GM12878 (cell line): Measurements from ENCODE around the gene LPIN1. TPM values are rescaled to one million over a fixed set of nuclear protein-coding genes. Genes with fewer than 3 reads are reported as not detected.

Experiments
- ATF3 ChIP-seq: IDR thresholded peaks from 2 replicates; pipeline ENCODE4 v1.6.1; 2011; ENCODE audit warnings: low read depth, mild to moderate bottlenecking, low read length, moderate library complexity, borderline replicate concordance; ENCODE audit errors: extremely low read depth
- CTCF ChIP-seq, 3 experiments: IDR thresholded peaks in 2 of 3; conservative IDR thresholded peaks in 1 of 3; 2 replicates each; pipeline ENCODE4 v1.5.1; 2011; ENCODE audit warnings: low read depth in 3 of 3, low read length in 3 of 3, mild to moderate bottlenecking in 3 of 3, control low read depth in 2 of 3, moderate library complexity in 2 of 3, inconsistent platforms in 1 of 3, mixed read lengths in 1 of 3; ENCODE audit not compliant: control insufficient read depth in 2 of 3, insufficient read depth in 1 of 3; ENCODE audit errors: extremely low read depth in 1 of 3
- FOXK2 ChIP-seq: fragments of 450-650 bp; IDR thresholded peaks from 2 replicates; pipeline ENCODE4 v1.6.1; 2017; ENCODE audit warnings: mild to moderate bottlenecking, moderate library complexity
- NFYB ChIP-seq: IDR thresholded peaks from 2 replicates; pipeline ENCODE4 v1.6.1; 2011; ENCODE audit warnings: low read depth, mild to moderate bottlenecking, low read length, improper control_type of control experiment, moderate library complexity; ENCODE audit not compliant: insufficient read depth
- NR2C2 ChIP-seq: IDR thresholded peaks from 2 replicates; pipeline ENCODE4 v1.6.1; 2011; ENCODE audit warnings: borderline replicate concordance, low read depth; ENCODE audit not compliant: control insufficient read depth, insufficient read length
- NRF1 ChIP-seq: conservative IDR thresholded peaks from 2 replicates; pipeline ENCODE4 v1.6.1; 2011; ENCODE audit warnings: mild to moderate bottlenecking, low read depth, low read length, improper control_type of control experiment
- RAD21 ChIP-seq: IDR thresholded peaks from 2 replicates; pipeline ENCODE4 v1.6.1; 2011; ENCODE audit warnings: mild to moderate bottlenecking, low read depth, low read length, moderate library complexity; ENCODE audit not compliant: insufficient read depth
- RAD51 ChIP-seq: fragments of 450-650 bp; IDR thresholded peaks from 2 replicates; pipeline ENCODE4 v1.6.1; 2016; ENCODE audit warnings: moderate library complexity, mild to moderate bottlenecking, inconsistent platforms
- RB1 ChIP-seq: fragments of 450-650 bp; formaldehyde crosslinking; IDR thresholded peaks from 2 replicates; pipeline ENCODE4 v1.6.1; 2017; ENCODE audit warnings: mild to moderate bottlenecking, borderline replicate concordance
- RCOR1 ChIP-seq: conservative IDR thresholded peaks from 2 replicates; pipeline ENCODE4 v1.6.1; 2012; ENCODE audit warnings: low read depth, low read length, improper control_type of control experiment
- REST ChIP-seq: IDR thresholded peaks from 2 replicates; pipeline ENCODE4 v1.6.1; 2012; ENCODE audit warnings: mild to moderate bottlenecking, low read depth, low read length
- RUNX3 ChIP-seq: IDR thresholded peaks from 2 replicates; pipeline ENCODE4 v1.6.1; 2012; ENCODE audit warnings: low read length, inconsistent platforms
- YBX1 ChIP-seq: fragments of 450-650 bp; IDR thresholded peaks from 2 replicates; pipeline ENCODE4 v1.6.1; 2016; ENCODE audit warnings: antibody characterized with exemption
- YY1 ChIP-seq: IDR thresholded peaks from 2 replicates; pipeline ENCODE4 v1.6.1; 2011; ENCODE audit warnings: low read depth, mild to moderate bottlenecking, low read length
- ZBTB11 ChIP-seq: fragments of 450-650 bp; formaldehyde crosslinking; IDR thresholded peaks from 2 replicates; pipeline ENCODE4 v1.5.0; 2022; ENCODE audit warnings: mild to moderate bottlenecking, missing genetic modification characterization
- ZNF24 ChIP-seq: fragments of 450-650 bp; IDR thresholded peaks from 2 replicates; pipeline ENCODE4 v1.6.1; 2017; ENCODE audit warnings: antibody characterized with exemption, mild to moderate bottlenecking
- polyA plus RNA-seq, 11 experiments: library from polyadenylated mRNA; depleted of rRNA in 4 of 11; unstranded in 6 of 11; stranded (reverse) in 5 of 11; fragments of >200 nt; fragmentation: Nextera tagmentation in 4 of 11; fragmentation: Illumina TruSeq in 1 of 11; extraction: Ambion mirVana in 4 of 11; extraction: Trizol in 1 of 11; gene quantifications; 1 replicate in 1 of 11; 2 replicates in 10 of 11; pipeline versions ENCODE4 v1.2.1 to v1.2.3, GENCODE V29; 2011 to 2016; ENCODE audit warnings: inconsistent platforms in 2 of 11, missing spikeins in 2 of 11, low read depth in 1 of 11
- total RNA-seq, 4 experiments: library from RNA; depleted of rRNA in 3 of 4; stranded (reverse); fragments of >200 nt in 3 of 4; fragmentation: Illumina TruSeq in 1 of 4; extraction: Trizol in 1 of 4; gene quantifications; 2 replicates each; pipeline versions ENCODE4 v1.2.1 to v1.2.3, GENCODE V29; 2013 to 2021
- TF ChIP-seq, protein P1 (sequence below): IDR thresholded peaks from 2 replicates; pipeline ENCODE4 v1.6.1; 2011; ENCODE audit warnings: borderline replicate concordance, low read depth, mild to moderate bottlenecking, moderate library complexity, low read length; ENCODE audit not compliant: insufficient read depth, poor library complexity, severe bottlenecking

LPIN1 gene
- total and polyA plus RNA-seq, 10 of the 15 experiments (the other 5 are each of a cell fraction or from before 2014, with no cell fraction given): 18.8 to 82.5 (median 50.3) TPM

DNA sequence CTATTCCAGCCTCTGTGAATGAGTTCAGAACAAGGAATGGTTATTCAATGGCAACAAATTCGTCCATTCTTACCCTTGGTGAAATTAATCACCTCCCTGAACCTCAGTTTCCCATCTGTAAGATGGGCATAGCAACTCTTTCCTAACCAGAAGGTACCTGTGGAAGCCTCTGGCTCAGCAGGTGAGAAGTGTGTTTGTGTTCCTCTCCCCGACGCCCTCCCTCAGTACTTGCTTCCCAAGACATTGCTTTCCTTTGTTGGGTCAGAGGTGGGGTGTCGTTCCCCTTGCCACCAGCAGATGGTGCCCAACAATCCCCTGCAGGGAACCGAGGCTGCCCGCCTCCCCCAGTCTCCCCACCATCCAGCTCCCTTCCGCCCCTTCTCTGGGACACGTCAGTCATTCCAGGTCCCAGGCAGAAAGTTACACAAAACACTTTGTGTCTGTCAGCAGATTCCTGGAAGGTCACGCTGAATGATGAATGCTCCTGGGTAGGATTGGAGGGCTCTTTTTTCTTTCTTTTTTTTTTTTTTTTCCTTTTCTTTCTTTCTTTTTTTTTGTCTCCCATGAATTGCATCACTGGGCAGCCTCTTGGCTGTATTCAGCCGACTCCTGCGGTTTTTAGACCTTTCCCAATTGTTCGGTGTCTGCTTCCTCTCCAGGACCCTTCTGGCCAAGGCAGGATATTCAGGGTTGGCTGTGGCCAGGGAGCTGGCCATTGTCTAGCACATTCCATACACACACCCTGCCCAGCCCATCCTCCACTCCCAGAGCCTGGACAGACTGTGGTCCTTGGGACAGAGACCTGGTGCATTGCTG is 117.3 kb downstream of the LPIN1 start (continued):
- TF ChIP-seq REST (no peak), NR2C2 (no peak), NRF1 (no peak), RB1 (no peak), CTCF (IDR thresholded peaks at IDR 0.05 in 2 of 3, conservative IDR thresholded peaks at IDR 0.05 in 1 of 3; ENCODE audit: control insufficient read depth in 2 of 3, extremely low read depth in 1 of 3, insufficient read depth in 1 of 3, low read depth in 3 of 3, low read length in 3 of 3) (peak; percentile 93 to 97 (median 94)), NFYB (no peak), RCOR1 (0 out of 2 replicates have a peak, but pooled peaks have one; percentile 19), RUNX3 (no peak; the same call in 1 of the 2 replicates), FOXK2 (no peak), RAD51 (no peak), RAD21 (peak; percentile 81), YY1 (peak; percentile 55; the same call in 1 of the 2 replicates), ATF3 (no peak), YBX1 (no peak), ZBTB11 (no peak), ZNF24 (no peak)
- TF ChIP-seq, protein P1, sequence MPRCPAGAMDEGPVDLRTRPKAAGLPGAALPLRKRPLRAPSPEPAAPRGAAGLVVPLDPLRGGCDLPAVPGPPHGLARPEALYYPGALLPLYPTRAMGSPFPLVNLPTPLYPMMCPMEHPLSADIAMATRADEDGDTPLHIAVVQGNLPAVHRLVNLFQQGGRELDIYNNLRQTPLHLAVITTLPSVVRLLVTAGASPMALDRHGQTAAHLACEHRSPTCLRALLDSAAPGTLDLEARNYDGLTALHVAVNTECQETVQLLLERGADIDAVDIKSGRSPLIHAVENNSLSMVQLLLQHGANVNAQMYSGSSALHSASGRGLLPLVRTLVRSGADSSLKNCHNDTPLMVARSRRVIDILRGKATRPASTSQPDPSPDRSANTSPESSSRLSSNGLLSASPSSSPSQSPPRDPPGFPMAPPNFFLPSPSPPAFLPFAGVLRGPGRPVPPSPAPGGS: no peak
